HCT116 (cell line): ENCODE measurements around the gene GALR2. TPM values are rescaled to one million over a fixed set of nuclear protein-coding genes. Genes with fewer than 3 reads are reported as not detected.

Experiments used
- ATAC-seq: fragments of 200-7000 bp; cut with Tn5 transposase; 2 replicates; pipeline ENCODE4 v1.9.1; 2020; ENCODE audit warnings: mild to moderate bottlenecking, moderate library complexity
- BruUV-seq: library from RNA; stranded (reverse); fragments of 400-500 nt; replicated peaks from 2 replicates; lab custom pipeline; 2021; lab: Mats Ljungman, UMichigan
- CTCF ChIA-PET: fragments of 300-600 bp; sonication (Branson Sonifier 250); formaldehyde crosslinking; loops from one replicate; lab custom pipeline; 2021; ENCODE audit warnings: antibody characterized with exemption; lab: Charles Lee
- POLR2A ChIA-PET: fragments of 300-600, 350-600 bp; sonication (Branson Sonifier 250); formaldehyde crosslinking; loops from one replicate; lab custom pipeline; 2021; ENCODE audit warnings: antibody characterized with exemption; lab: Charles Lee
- RAD21 ChIA-PET, 2 experiments: fragments of 300-600 bp; sonication (Branson Sonifier 250); formaldehyde crosslinking; loops; one replicate each; lab custom pipeline; 2023; ENCODE audit warnings: low total read pairs in 2 of 2; ENCODE audit not compliant: uncharacterized antibody in 2 of 2, unreplicated experiment in 2 of 2, low non-redundant PET in 1 of 2; lab: Charles Lee
- DNase-seq: peaks from one replicate; pipeline ENCODE4 v3.0.0-alpha.2; 2010; ENCODE audit warnings: low read depth, low spot score
- H2AFZ ChIP-seq: fragments of 200-600 bp; shearing (Covaris generic), sonication (generic); 2 replicates; pipeline ENCODE4 v1.6.1; 2017; ENCODE audit warnings: low read depth, mixed run types, mixed read lengths, antibody characterized with exemption, low read length; ENCODE audit not compliant: poor library complexity, severe bottlenecking
- H3K27ac ChIP-seq: 2 replicates; pipeline ENCODE4 v1.5.1; 2012; ENCODE audit warnings: low read depth, low read length
- H3K27me3 ChIP-seq: fragments of 200-600 bp; sonication (generic); 2 replicates; pipeline ENCODE4 v1.6.1; 2016; ENCODE audit warnings: mixed run types, low read length, mixed read lengths; ENCODE audit not compliant: insufficient read depth
- H3K36me3 ChIP-seq, 2 experiments: fragments of 200-500 bp in 1 of 2; fragments of 200-600 bp in 1 of 2; sonication (Bioruptor generic) in 1 of 2; sonication (generic) in 1 of 2; 2 replicates each; pipeline versions ENCODE4 v1.5.1 to v1.6.1; 2014 to 2016; ENCODE audit warnings: low read length in 2 of 2, inconsistent platforms in 1 of 2, mixed read lengths in 1 of 2, mixed run types in 1 of 2; ENCODE audit not compliant: insufficient read depth in 2 of 2, control insufficient read depth in 1 of 2
- H3K4me1 ChIP-seq, 2 experiments: fragments of 200-600 bp in 1 of 2; sonication (generic) in 1 of 2; 2 replicates each; pipeline versions ENCODE4 v1.5.1 to v1.6.1; 2012 to 2017; ENCODE audit warnings: low read length in 2 of 2, inconsistent platforms in 1 of 2, mild to moderate bottlenecking in 1 of 2, mixed read lengths in 1 of 2, mixed run types in 1 of 2, moderate library complexity in 1 of 2; ENCODE audit not compliant: insufficient read depth in 2 of 2, control insufficient read depth in 1 of 2
- H3K4me2 ChIP-seq: fragments of 200-600 bp; sonication (generic); 2 replicates; pipeline ENCODE4 v1.6.1; 2017; ENCODE audit warnings: mixed run types, low read length, mixed read lengths
- H3K4me3 ChIP-seq, 2 experiments: fragments of 200-600 bp in 1 of 2; sonication (generic) in 1 of 2; replicated peaks in 1 of 2; 2 replicates each; pipeline ENCODE4 v1.5.1; 2011 to 2016; ENCODE audit warnings: low read length in 2 of 2, control low read depth in 1 of 2, low read depth in 1 of 2, mild to moderate bottlenecking in 1 of 2, mixed read lengths in 1 of 2, mixed run types in 1 of 2
- H3K79me2 ChIP-seq: fragments of 200-600 bp; sonication (generic); 2 replicates; pipeline ENCODE4 v1.6.1; 2017; ENCODE audit warnings: mild to moderate bottlenecking, mixed run types, low read length, moderate library complexity, mixed read lengths; ENCODE audit not compliant: insufficient read depth
- H3K9ac ChIP-seq: fragments of 200-600 bp; sonication (generic); 2 replicates; pipeline ENCODE4 v1.6.1; 2016; ENCODE audit warnings: low read length, mixed read lengths
- H3K9me2 ChIP-seq: fragments of 200-600 bp; sonication (generic), shearing (Covaris generic); 2 replicates; pipeline ENCODE4 v1.6.1; 2017; ENCODE audit warnings: mixed run types, mild to moderate bottlenecking, moderate library complexity; ENCODE audit not compliant: insufficient read depth
- H3K9me3 ChIP-seq, 2 experiments: fragments of 200-500 bp in 1 of 2; fragments of 200-600 bp in 1 of 2; sonication (Bioruptor generic) in 1 of 2; sonication (generic) in 1 of 2; 2 replicates each; pipeline ENCODE4 v1.6.1; 2014 to 2017; ENCODE audit warnings: low read length in 2 of 2, mixed read lengths in 2 of 2, inconsistent platforms in 1 of 2, low read depth in 1 of 2, mild to moderate bottlenecking in 1 of 2, mixed run types in 1 of 2, moderate library complexity in 1 of 2; ENCODE audit not compliant: control insufficient read depth in 1 of 2, insufficient read depth in 1 of 2
- H4K20me1 ChIP-seq: fragments of 200-600 bp; sonication (generic), shearing (Covaris generic); 2 replicates; pipeline ENCODE4 v1.6.1; 2017; ENCODE audit warnings: mixed run types, mild to moderate bottlenecking, moderate library complexity; ENCODE audit not compliant: insufficient read depth
- ATF3 ChIP-seq: IDR thresholded peaks from 2 replicates; pipeline ENCODE4 v1.6.1; 2012
- CBX3 ChIP-seq: IDR thresholded peaks from 2 replicates; pipeline ENCODE4 v1.6.1; 2012; ENCODE audit warnings: low read depth
- CEBPB ChIP-seq: IDR thresholded peaks from 2 replicates; pipeline ENCODE4 v1.6.1; 2012; ENCODE audit warnings: low read depth
- EGR1 ChIP-seq: IDR thresholded peaks from 2 replicates; pipeline ENCODE4 v1.6.1; 2012; ENCODE audit warnings: low read depth
- ELF1 ChIP-seq: IDR thresholded peaks from 2 replicates; pipeline ENCODE4 v1.6.1; 2012; ENCODE audit warnings: low read depth, borderline replicate concordance
- EZH2 ChIP-seq: fragments of 200-600 bp; sonication (generic); IDR thresholded peaks from 2 replicates; pipeline ENCODE4 v1.6.1; 2017; ENCODE audit warnings: antibody characterized with exemption, mixed run types
- EZH2phosphoT487 ChIP-seq: fragments of 200-600 bp; IDR thresholded peaks from 2 replicates; pipeline ENCODE4 v1.6.1; 2018; ENCODE audit warnings: antibody characterized with exemption, borderline replicate concordance
- JUND ChIP-seq: IDR thresholded peaks from 2 replicates; pipeline ENCODE4 v1.6.1; 2012
- MAX ChIP-seq: IDR thresholded peaks from 2 replicates; pipeline ENCODE4 v1.6.1; 2012
- POLR2A ChIP-seq: IDR thresholded peaks from 2 replicates; pipeline ENCODE4 v1.7.0; 2011; ENCODE audit warnings: borderline replicate concordance; ENCODE audit not compliant: insufficient read depth, insufficient read length; ENCODE audit errors: extremely low read depth
- POLR2AphosphoS5 ChIP-seq: IDR thresholded peaks from 2 replicates; pipeline ENCODE4 v1.6.1; 2011; ENCODE audit warnings: mild to moderate bottlenecking, low read depth, low read length, moderate library complexity
- RAD21 ChIP-seq: IDR thresholded peaks from 2 replicates; pipeline ENCODE4 v1.6.1; 2012; ENCODE audit warnings: low read depth, mild to moderate bottlenecking
- SIN3A ChIP-seq: IDR thresholded peaks from 2 replicates; pipeline ENCODE4 v1.6.1; 2012; ENCODE audit warnings: low read depth
- SP1 ChIP-seq: IDR thresholded peaks from 2 replicates; pipeline ENCODE4 v1.6.1; 2012; ENCODE audit warnings: low read depth
- SRF ChIP-seq: IDR thresholded peaks from 2 replicates; pipeline ENCODE4 v1.6.1; 2012; ENCODE audit warnings: low read depth
- TCF7L2 ChIP-seq: IDR thresholded peaks from 2 replicates; pipeline ENCODE4 v1.7.0; 2011; ENCODE audit warnings: borderline replicate concordance, inconsistent platforms; ENCODE audit not compliant: insufficient read depth, insufficient read length; ENCODE audit errors: extremely low read depth
- ZBTB33 ChIP-seq: IDR thresholded peaks from 2 replicates; pipeline ENCODE4 v1.6.1; 2011; ENCODE audit warnings: mild to moderate bottlenecking, low read length, moderate library complexity; ENCODE audit not compliant: insufficient replicate concordance; ENCODE audit errors: extremely low read depth
- ZFX ChIP-seq: fragments of 450-650 bp; IDR thresholded peaks from 2 replicates; pipeline ENCODE4 v1.6.1; 2017
- ZNF274 ChIP-seq: fragments of 200-500 bp; sonication (Bioruptor generic); IDR thresholded peaks from 2 replicates; pipeline ENCODE4 v1.6.1; 2014; ENCODE audit warnings: mild to moderate bottlenecking, low read depth, low read length, inconsistent platforms
- intact Hi-C: fragments of 100-400 bp; cut with micrococcal nuclease; formaldehyde crosslinking; loops from 2 replicates; pipeline ENCODE4 v1.10.0; 2022
- total RNA-seq: library from RNA; stranded (reverse); gene quantifications from one replicate; pipeline ENCODE4 v1.2.1, GENCODE V29; 2021; ENCODE audit not compliant: unreplicated experiment

GALR2 gene
- total RNA-seq, 1 experiment from 2014 or later = 0.27 TPM

- ATAC-seq (no peak), DNase-seq (no peak)
- BruUV-seq = no TSS peak
- Histone ChIP-seq H3K36me3 (peaks cover 36 to 43% of the 10 kb centered on the region in 2 experiments; a peak in 3 of 4 replicates), H3K9me3 (no peaks in the 10 kb centered on the region), H3K27ac (no peak overlapping the region), H3K79me2 (no peaks in the 10 kb centered on the region), H3K4me3 (no peak overlapping the region), H3K27me3 (no peaks in the 10 kb centered on the region), H3K4me2 (no peak overlapping the region), H2AFZ (no peak overlapping the region), H3K9me2 (no peaks in the 10 kb centered on the region), H3K9ac (no peak overlapping the region), H4K20me1 (no peaks in the 10 kb centered on the region), H3K4me1 (no peaks in the 10 kb centered on the region)
- intact Hi-C loops = no loop called here
- ChIA-PET RAD21 (no interaction called here), CTCF (no interaction called here), POLR2A (interaction anchor here (0.9 kb wide), 1 partner anchor 9 kb away, joined by 3 read pairs; no protein-coding TSS in a partner anchor)
- TF ChIP-seq POLR2A = no peak
- no peak for TF ChIP-seq MAX
- TF ChIP-seq SP1 = no peak
- no peak for TF ChIP-seq ZFX
- no peak for TF ChIP-seq SRF
- no peak for TF ChIP-seq EZH2
- no peak for TF ChIP-seq CBX3
- TF ChIP-seq ELF1 = no peak
- no peak for TF ChIP-seq ZNF274
- TF ChIP-seq ZBTB33 = no peak
- no peak for TF ChIP-seq TCF7L2
- no peak for TF ChIP-seq RAD21
- no peak for TF ChIP-seq POLR2AphosphoS5
- TF ChIP-seq EZH2phosphoT487 = no peak
- no peak for TF ChIP-seq EGR1
- TF ChIP-seq CEBPB = no peak
- TF ChIP-seq SIN3A = no peak
- no peak for TF ChIP-seq JUND
- no peak for TF ChIP-seq ATF3
Observed at GRCh38 chr17:76085731-76086366, 11.3 kb downstream of the GALR2 start.
